Hematopoietic multipotent progenitor cell treated with erythropoietin and hydrocortisone succinate and interleukin-3 and kit ligand, for 17 days (in vitro differentiated cells): ENCODE data around the gene PRKACG.

ENCODE experiments used
- DNase-seq: peaks from one replicate; pipeline ENCODE4 v3.0.0-alpha.2; 2015; ENCODE audit warnings: low spot score

Gene PRKACG

DNA sequence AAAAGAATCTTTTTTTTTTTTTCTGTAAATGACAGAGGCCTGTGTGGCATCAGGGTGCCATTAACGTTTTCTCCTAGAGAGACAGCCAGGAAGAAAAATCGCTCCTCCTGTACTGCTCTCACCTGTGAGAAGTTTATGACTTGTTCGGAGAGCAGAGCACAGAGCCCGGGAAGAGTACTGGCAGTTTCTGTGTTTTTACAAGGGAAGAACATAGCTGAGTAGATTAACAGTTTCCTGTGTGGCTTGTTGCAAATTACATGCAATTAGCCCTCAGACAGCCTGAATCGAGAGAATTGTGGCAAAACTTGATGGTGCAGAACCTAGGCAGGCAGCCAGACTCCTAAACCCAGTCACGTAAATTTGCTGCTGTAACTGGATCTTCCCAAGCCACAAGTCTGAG is 32.1 kb downstream of the PRKACG start:
- DNase-seq = peak; percentile 38

DNA sequence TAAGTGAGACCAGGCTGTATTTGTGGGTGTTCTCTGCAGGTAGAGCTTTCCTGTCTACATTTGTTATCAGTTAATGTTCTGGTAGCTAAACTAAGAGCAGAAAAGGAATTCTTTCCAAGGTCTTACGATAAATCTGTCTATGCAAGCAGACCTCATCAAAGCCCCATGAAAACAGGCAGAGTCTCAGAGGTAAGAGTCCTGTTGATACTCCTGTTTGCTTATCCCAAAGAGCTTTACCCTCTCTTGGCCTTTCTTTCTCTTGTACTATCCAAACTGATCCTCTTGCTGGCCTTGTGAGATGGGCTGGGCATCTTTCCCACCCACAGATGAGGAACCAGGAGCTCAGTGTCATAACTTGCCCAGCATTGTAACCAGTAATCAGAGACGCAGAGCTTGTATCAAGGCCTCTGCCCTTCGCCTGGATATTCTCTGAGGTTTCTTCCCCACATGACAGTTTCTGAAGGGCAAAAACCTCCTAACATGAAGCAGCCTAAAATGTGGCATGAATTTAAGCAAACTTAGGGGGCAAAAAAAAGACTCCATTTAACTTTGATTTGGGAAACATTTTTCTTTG is 33.5 kb downstream of the PRKACG start:
- DNase-seq = peak; percentile 24

DNA sequence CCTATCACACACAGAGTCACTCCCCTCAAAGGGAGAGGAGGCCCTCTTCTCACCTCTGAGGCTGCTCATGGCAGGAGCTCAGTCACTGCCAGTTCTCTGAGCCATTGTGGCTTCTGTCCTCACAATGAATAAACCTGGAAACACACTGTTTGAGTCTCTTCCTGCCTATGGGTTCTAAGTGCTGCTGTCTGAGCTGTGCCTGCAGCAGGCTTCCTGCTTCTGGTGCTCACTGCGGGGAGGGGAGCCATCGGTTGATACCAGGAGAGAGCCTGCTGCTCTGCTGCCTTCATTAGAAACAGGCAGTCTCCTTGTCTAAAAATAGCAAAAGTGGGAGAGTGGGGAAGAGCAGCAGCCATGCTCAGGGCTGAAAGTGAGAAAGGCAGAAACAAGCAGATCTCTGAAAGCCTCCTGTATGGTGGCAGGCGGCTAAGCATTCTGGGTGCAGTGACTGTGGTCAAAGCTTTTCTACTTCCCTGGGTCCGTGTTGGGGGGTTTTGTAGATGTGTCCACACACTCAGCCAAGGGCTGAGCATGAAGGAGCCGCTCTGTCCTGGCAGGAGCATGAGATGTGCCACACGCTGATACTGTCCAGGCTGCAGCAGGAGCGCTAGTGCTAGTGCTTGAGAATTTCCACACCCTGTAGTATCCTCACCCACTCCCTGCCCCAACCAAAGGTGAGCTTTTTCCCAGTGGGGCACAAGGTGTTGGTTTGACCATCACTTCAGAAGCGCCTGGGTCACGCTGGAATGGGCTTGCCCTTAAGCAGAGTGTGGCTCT is 34.2 kb downstream of the PRKACG start:
- DNase-seq = no peak

- DNase-seq = no peak
Observed at GRCh38 chr9:68978501-68978900, 35.4 kb downstream of the PRKACG start.

- no peak for DNase-seq
Observed at GRCh38 chr9:68978066-68978465, 35.8 kb downstream of the PRKACG start.

DNA sequence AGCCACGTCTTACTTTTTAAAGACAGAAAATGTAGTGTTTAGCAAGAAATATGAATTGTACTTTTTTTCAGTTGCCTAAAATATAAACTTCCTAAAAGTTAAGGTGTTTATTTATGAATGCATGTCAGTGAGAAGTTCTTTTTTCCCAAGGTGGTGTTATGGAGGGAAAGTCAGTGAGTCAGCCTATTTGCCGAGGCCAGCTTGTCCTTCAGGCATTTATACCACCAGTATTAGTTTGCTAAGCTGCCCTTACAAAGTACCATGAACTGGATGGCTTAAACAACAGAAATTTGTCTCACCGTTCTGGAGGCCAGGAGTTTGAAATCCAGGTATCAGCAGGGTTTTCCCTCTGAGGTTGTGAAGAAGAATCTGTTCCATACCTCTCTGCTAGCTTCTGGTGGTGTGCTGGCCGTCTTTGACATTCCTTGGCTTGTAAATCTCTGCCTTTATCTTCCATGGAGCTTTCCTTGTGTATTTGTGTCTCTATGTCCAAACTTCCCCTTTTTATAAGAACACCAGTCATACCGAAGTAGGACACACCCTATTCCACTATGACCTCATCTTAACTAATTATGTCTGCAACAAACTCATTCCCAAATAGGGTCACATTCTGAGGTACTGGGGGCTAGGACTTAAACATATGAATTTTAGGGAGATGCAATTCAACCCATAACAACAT is 38.4 kb downstream of the PRKACG start:
- peak; percentile 64 for DNase-seq

- peak; percentile 78 for DNase-seq
Observed at GRCh38 chr9:68974901-68975300, 39.0 kb downstream of the PRKACG start.

DNA sequence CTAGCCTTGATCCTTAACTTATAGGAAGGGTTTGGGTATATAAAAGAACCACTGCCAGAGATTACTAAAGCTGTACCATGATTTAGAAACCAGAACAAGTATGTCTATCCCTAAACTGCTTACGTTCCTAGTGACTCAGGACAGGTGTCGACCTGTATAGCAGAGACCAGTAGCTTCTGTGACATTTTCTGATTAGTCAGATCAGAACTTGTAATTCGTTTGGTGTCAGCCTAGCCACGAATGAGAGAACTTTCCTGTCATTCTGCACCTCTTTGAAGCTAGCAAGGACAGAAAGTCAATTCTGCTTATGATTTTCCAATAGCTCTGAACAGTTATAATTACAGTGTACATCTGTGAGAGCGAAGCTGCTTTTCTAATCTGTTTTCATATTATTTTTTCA is 39.5 kb downstream of the PRKACG start:
- DNase-seq = peak; percentile 67

DNA sequence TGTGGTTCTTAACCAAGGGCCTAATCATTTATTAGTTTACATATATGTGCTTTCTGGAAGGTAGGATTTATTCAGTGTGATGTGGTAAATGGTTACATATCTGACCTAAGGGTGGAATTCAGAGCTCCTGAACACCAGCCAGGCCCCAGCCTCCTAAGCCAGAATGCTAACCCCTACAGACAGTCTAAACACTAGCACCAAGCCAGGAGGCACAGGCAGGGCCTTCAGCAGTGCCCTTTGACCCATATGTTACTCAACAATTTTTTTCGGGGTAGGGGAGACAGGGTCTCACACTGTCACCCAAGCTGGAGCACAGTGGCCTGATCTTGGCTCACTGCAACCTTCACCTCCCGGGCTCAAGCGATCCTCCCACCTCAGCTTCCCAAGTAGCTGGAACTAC is 40.3 kb downstream of the PRKACG start:
- peak; percentile 22 for DNase-seq

- DNase-seq = peak; percentile 56
Observed at GRCh38 chr9:68970151-68970550, 43.8 kb downstream of the PRKACG start.

DNA sequence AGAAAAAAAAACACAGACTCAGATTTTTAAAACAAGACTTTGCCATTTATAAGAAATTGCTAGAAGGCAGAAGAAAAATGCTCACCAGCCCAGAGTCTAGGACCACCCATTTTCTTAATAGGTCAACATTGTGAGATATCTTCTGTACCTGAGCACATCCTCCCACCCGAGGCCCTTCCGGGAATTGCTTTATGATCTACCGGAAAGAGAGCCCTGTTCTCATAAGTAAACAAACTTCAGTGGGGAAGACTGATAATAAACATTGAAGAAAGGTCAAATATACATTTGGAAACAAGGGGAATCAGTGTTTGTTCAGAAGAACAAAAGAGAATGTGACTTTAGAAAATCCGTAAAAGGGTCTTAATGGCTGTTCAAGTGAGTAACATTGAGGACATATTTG is 44.4 kb downstream of the PRKACG start:
- no peak for DNase-seq

GRCh38 chr9:68967800-68968199 is 46.1 kb downstream of the PRKACG start:
- DNase-seq = no peak

DNA sequence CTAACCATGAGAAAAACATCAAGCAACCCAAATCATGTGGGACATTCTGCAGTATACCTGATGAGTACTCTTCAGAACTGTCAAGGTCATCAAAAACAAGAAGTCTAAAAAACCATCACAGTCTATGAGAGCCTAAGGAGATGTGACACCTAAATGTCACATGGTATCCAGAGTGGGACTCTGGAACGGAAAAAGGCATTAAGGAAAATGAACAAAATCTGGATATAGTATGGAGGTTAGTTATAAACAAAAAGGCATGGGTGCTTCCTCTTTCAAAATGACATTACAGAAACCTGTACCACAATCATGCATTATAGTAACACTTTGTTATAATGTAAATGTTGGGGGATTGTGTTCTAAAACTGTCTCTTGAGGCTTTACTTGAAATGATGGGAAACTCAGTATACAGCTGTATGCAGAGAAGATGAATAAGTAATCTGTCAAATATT is 47.4 kb downstream of the PRKACG start:
- no peak for DNase-seq

GRCh38 chr9:68964765-68965164 is 49.1 kb downstream of the PRKACG start:
- DNase-seq = no peak

GRCh38 chr9:68964102-68964541 is 49.8 kb downstream of the PRKACG start:
- DNase-seq = no peak

GRCh38 chr9:68963416-68963815 is 50.5 kb downstream of the PRKACG start:
- no peak for DNase-seq
